Chondrocyte (in vitro differentiated cells): ENCODE data around the gene CAPZA3. TPM values are rescaled to one million over a fixed set of nuclear protein-coding genes. Genes with fewer than 3 reads are reported as not detected.

Source experiments
- DNase-seq: peaks from one replicate; pipeline ENCODE4 v3.0.0; 2021; ENCODE audit warnings: mixed read lengths, low spot score
- H3K27ac Mint-ChIP-seq: one replicate; pipeline ENCODE4 v1.8.0; 2021; ENCODE audit warnings: mild to moderate bottlenecking, moderate library complexity, mixed read lengths; ENCODE audit not compliant: unreplicated experiment
- H3K27me3 Mint-ChIP-seq: 2 replicates; pipeline ENCODE4 v1.8.0; 2021; ENCODE audit warnings: low read depth, mixed read lengths
- H3K36me3 Mint-ChIP-seq: 2 replicates; pipeline ENCODE4 v1.8.0; 2021; ENCODE audit warnings: low read depth, mixed read lengths
- H3K4me1 Mint-ChIP-seq: 2 replicates; pipeline ENCODE4 v1.8.0; 2021; ENCODE audit warnings: low read depth, mild to moderate bottlenecking, mixed read lengths
- H3K4me3 Mint-ChIP-seq: one replicate; pipeline ENCODE4 v1.8.0; 2021; ENCODE audit warnings: mild to moderate bottlenecking, moderate library complexity, mixed read lengths; ENCODE audit not compliant: unreplicated experiment
- H3K9me3 Mint-ChIP-seq: 2 replicates; pipeline ENCODE4 v1.8.0; 2021; ENCODE audit warnings: low read depth, mixed read lengths
- CTCF ChIP-seq: fragments of 200-600 bp; sonication (generic); IDR thresholded peaks from 2 replicates; pipeline ENCODE4 v1.5.0; 2021; ENCODE audit warnings: antibody characterized with exemption, mild to moderate bottlenecking, moderate library complexity
- total RNA-seq: library from RNA; stranded (reverse); gene quantifications from 3 replicates; pipeline ENCODE4 v1.2.1, GENCODE V29; 2021

Gene CAPZA3
- total RNA-seq, 1 donor from 2014 or later = not detected

- H3K36me3 Mint-ChIP-seq = no peaks in the 10 kb centered on the region
- DNase-seq = no peak
- no peak overlapping the region for H3K4me3 Mint-ChIP-seq
- no peak for TF ChIP-seq CTCF
- no peak overlapping the region for H3K27ac Mint-ChIP-seq
- H3K4me1 Mint-ChIP-seq = no peaks in the 10 kb centered on the region
- H3K27me3 Mint-ChIP-seq = no peaks in the 10 kb centered on the region
- H3K9me3 Mint-ChIP-seq = no peaks in the 10 kb centered on the region
Measured at GRCh38 chr12:18718462-18718861, 19.5 kb upstream of the CAPZA3 start.

DNA sequence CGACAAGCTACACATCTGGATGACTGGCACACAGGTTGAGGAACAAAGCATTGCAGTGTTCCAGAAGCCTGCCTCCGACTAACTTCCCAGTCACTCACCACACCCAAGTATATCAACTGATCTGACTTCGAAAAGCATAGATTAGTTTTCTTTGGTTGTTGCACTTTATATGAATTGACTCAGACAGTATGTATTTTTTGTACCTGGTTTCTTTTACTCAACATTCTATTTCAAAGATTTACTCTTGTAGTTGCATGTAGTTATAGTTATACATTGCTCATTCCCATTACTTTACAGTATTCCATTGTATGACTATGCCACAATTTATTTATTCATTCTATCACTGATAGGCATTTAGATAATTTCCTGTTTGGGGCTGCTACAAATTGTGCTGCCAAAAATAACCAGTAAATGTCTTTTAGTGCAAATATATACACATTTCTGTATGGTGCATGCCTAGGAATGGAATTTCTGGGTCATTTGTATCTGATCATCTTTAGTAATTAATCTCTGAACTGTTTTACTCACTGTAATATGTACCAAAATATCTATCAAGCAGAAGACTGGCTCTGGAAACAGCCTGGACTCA lies 17.9 kb upstream of the CAPZA3 start:
- no peak for TF ChIP-seq CTCF
- H3K4me3 Mint-ChIP-seq = no peak overlapping the region
- H3K27me3 Mint-ChIP-seq = no peaks in the 10 kb centered on the region
- H3K27ac Mint-ChIP-seq = no peak overlapping the region
- H3K36me3 Mint-ChIP-seq = no peaks in the 10 kb centered on the region
- DNase-seq = no peak
- H3K9me3 Mint-ChIP-seq = no peaks in the 10 kb centered on the region
- H3K4me1 Mint-ChIP-seq = no peaks in the 10 kb centered on the region

DNA sequence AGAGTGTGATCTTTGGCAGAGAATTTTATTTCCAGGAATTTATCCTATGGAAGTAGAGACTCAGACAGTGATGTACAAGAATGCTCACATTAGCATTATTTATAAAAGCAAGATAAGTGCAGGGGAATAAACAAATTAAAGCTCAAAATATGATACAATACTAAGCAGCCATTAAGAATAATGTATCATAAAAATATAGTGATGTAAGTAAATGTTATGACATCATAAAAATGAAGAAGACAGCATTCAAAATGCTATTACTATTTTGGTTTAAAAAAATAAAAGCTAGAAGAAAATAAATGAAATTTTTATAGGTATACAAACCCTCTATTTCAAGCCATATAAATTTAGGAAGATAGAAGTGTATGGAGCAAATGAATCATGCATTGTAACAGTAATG lies 17.2 kb upstream of the CAPZA3 start:
- H3K9me3 Mint-ChIP-seq = no peaks in the 10 kb centered on the region
- no peaks in the 10 kb centered on the region for H3K27me3 Mint-ChIP-seq
- no peak for DNase-seq
- H3K4me3 Mint-ChIP-seq = no peak overlapping the region
- no peaks in the 10 kb centered on the region for H3K36me3 Mint-ChIP-seq
- TF ChIP-seq CTCF = no peak
- H3K4me1 Mint-ChIP-seq = no peaks in the 10 kb centered on the region
- H3K27ac Mint-ChIP-seq = no peak overlapping the region

GRCh38 chr12:18721452-18721851 lies 16.5 kb upstream of the CAPZA3 start:
- no peaks in the 10 kb centered on the region for H3K27me3 Mint-ChIP-seq
- H3K36me3 Mint-ChIP-seq = no peaks in the 10 kb centered on the region
- no peak overlapping the region for H3K27ac Mint-ChIP-seq
- no peak for DNase-seq
- no peaks in the 10 kb centered on the region for H3K9me3 Mint-ChIP-seq
- H3K4me3 Mint-ChIP-seq = no peak overlapping the region
- TF ChIP-seq CTCF = no peak
- no peaks in the 10 kb centered on the region for H3K4me1 Mint-ChIP-seq

- no peaks in the 10 kb centered on the region for H3K4me1 Mint-ChIP-seq
- DNase-seq = no peak
Measured at GRCh38 chr12:18723752-18724151, 14.2 kb upstream of the CAPZA3 start.

More at GRCh38 chr12:18723752-18724151, 14.2 kb upstream of the CAPZA3 start:
- TF ChIP-seq CTCF = no peak
- H3K36me3 Mint-ChIP-seq = no peaks in the 10 kb centered on the region
- no peaks in the 10 kb centered on the region for H3K27me3 Mint-ChIP-seq
- no peaks in the 10 kb centered on the region for H3K9me3 Mint-ChIP-seq
- no peak overlapping the region for H3K27ac Mint-ChIP-seq
- no peak overlapping the region for H3K4me3 Mint-ChIP-seq
